Retinal pigment epithelial cell (primary cell): ENCODE results near the gene PPP3R1.

ENCODE experiments used
- DNase-seq: peaks from one replicate; pipeline ENCODE4 v3.0.0-alpha.2; 2010; ENCODE audit warnings: low read depth
- H3K4me3 ChIP-seq: 2 replicates; pipeline ENCODE4 v1.5.1; 2011; ENCODE audit warnings: mild to moderate bottlenecking, low read length, control low read depth, moderate library complexity
- CTCF ChIP-seq: conservative IDR thresholded peaks from 2 replicates; pipeline ENCODE4 v1.5.1; 2011; ENCODE audit warnings: low read depth, low read length, control low read depth, inconsistent platforms

PPP3R1 gene

GRCh38 chr2:68223419-68223818, 28.9 kb downstream of the PPP3R1 start:
- TF ChIP-seq CTCF, result no peak
- DNase-seq, result no peak
- H3K4me3 ChIP-seq, result no peak overlapping the region

GRCh38 chr2:68222287-68222686, 30.0 kb downstream of the PPP3R1 start:
- DNase-seq, result no peak
- H3K4me3 ChIP-seq, result no peak overlapping the region
- no peak for TF ChIP-seq CTCF

- no peak for DNase-seq
- TF ChIP-seq CTCF, result no peak
- no peak overlapping the region for H3K4me3 ChIP-seq
Observed at GRCh38 chr2:68218343-68218901, 33.9 kb downstream of the PPP3R1 start.

- no peak overlapping the region for H3K4me3 ChIP-seq
- no peak for TF ChIP-seq CTCF
- no peak for DNase-seq
Observed at GRCh38 chr2:68217729-68218128, 34.6 kb downstream of the PPP3R1 start.

- no peak for TF ChIP-seq CTCF
- DNase-seq, result no peak
- no peak overlapping the region for H3K4me3 ChIP-seq
Observed at GRCh38 chr2:68216454-68217310, 35.6 kb downstream of the PPP3R1 start.

- H3K4me3 ChIP-seq, result no peak overlapping the region
- no peak for TF ChIP-seq CTCF
- DNase-seq, result no peak
Observed at GRCh38 chr2:68214381-68214780, 38.0 kb downstream of the PPP3R1 start.

- no peak for TF ChIP-seq CTCF
- no peak for DNase-seq
Observed at GRCh38 chr2:68206793-68207192, 45.5 kb downstream of the PPP3R1 start.

More at GRCh38 chr2:68206793-68207192, 45.5 kb downstream of the PPP3R1 start:
- H3K4me3 ChIP-seq, result no peak overlapping the region
